Suprapubic skin (tissue), 4 donors: ENCODE data around the gene DRC1. TPM values are rescaled to one million over a fixed set of nuclear protein-coding genes. Genes with fewer than 3 reads are reported as not detected.

Experiments used
- DNase-seq, 2 donors: peaks; one replicate each; pipeline ENCODE4 v3.0.0-alpha.2; 2019; ENCODE audit warnings: low spot score in 2 of 2
- H3K27ac ChIP-seq: fragments of 200-600 bp; sonication (generic); one replicate; pipeline ENCODE4 v1.5.1; 2019
- H3K27me3 ChIP-seq: fragments of 200-600 bp; sonication (generic); one replicate; pipeline ENCODE4 v1.5.1; 2019
- H3K36me3 ChIP-seq: fragments of 200-600 bp; sonication (generic); one replicate; pipeline ENCODE4 v1.5.1; 2019
- H3K4me1 ChIP-seq: fragments of 200-600 bp; sonication (generic); one replicate; pipeline ENCODE4 v1.5.1; 2019
- H3K4me3 ChIP-seq: fragments of 200-600 bp; sonication (generic); one replicate; pipeline ENCODE4 v1.5.1; 2019; ENCODE audit warnings: mild to moderate bottlenecking
- H3K9me3 ChIP-seq: fragments of 200-600 bp; sonication (generic); one replicate; pipeline ENCODE4 v1.5.1; 2019
- CTCF ChIP-seq, 2 donors: fragments of 200-600 bp in 1 of 2; fragments of 450-650 bp in 1 of 2; sonication (generic) in 1 of 2; IDR thresholded peaks; one replicate each; pipeline ENCODE4 v1.5.1; 2016 to 2019; ENCODE audit warnings: antibody characterized with exemption in 2 of 2, mild to moderate bottlenecking in 1 of 2, moderate library complexity in 1 of 2
- EP300 ChIP-seq: sonication (generic); formaldehyde crosslinking; IDR thresholded peaks from one replicate; pipeline ENCODE4 v1.6.1; 2017; ENCODE audit warnings: antibody characterized with exemption
- POLR2A ChIP-seq, 2 donors: fragments of 450-650 bp; IDR thresholded peaks; one replicate each; pipeline ENCODE4 v1.6.1; 2017; ENCODE audit warnings: antibody characterized with exemption in 2 of 2, mild to moderate bottlenecking in 2 of 2, moderate library complexity in 2 of 2
- POLR2AphosphoS5 ChIP-seq, 3 donors: sonication (generic); formaldehyde crosslinking; IDR thresholded peaks; one replicate each; pipeline ENCODE4 v1.6.1; 2017; ENCODE audit warnings: antibody characterized with exemption in 3 of 3
- WGBS: methylation state at CpG from one replicate; pipeline ENCODE4 v1.1.5; 2018; 5-methylcytosine and 5-hydroxymethylcytosine counted together
- total RNA-seq, 4 donors: library from RNA; depleted of rRNA; stranded (reverse); fragments of >200 nt; gene quantifications; one replicate each; pipeline ENCODE4 v1.1.0, GENCODE V29; 2016

DRC1 gene
- total RNA-seq, 4 donors from 2014 or later: 0.26 TPM; not detected in 3

GRCh38 chr2:26423750-26424149 is 22.0 kb downstream of the DRC1 start:
- Histone ChIP-seq H3K27me3 (no peaks in the 10 kb centered on the region), H3K4me3 (no peak overlapping the region), H3K36me3 (no peaks in the 10 kb centered on the region), H3K27ac (no peak overlapping the region), H3K9me3 (no peaks in the 10 kb centered on the region), H3K4me1 (no peaks in the 10 kb centered on the region)
- 89% methylated on average over 9 of the region's 9 CpGs for WGBS
- TF ChIP-seq POLR2AphosphoS5 (IDR thresholded peaks at IDR 0.05) (no peak), POLR2A (IDR thresholded peaks at IDR 0.05) (no peak), EP300 (no peak), CTCF (IDR thresholded peaks at IDR 0.05) (no peak)
- DNase-seq: no peak

DNA sequence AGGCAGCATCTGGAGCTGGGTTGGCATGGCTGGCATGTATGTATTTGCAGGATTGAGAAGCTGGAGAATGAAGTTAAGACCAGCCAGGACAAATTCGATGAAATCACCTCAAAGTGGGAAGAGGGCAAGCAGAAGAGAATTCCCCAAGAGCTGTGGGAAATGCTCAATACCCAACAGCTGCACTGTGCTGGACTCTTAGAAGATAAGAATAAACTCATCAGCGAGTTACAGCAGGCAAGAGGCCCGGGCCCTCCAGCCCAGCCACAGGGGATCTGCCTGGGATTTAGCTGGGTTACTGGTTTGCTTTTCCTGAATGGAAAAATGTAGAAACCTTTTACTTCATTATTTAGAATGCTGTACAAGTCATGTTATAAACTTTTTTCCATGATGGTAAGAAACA is 22.5 kb downstream of the DRC1 start:
- Histone ChIP-seq H3K27me3 (no peaks in the 10 kb centered on the region), H3K9me3 (no peaks in the 10 kb centered on the region), H3K4me3 (no peak overlapping the region), H3K36me3 (no peaks in the 10 kb centered on the region), H3K4me1 (no peaks in the 10 kb centered on the region), H3K27ac (no peak overlapping the region)
- 59% methylated on average over 3 of the region's 3 CpGs for WGBS
- DNase-seq: no peak
- TF ChIP-seq CTCF (IDR thresholded peaks at IDR 0.05): no peak
- TF ChIP-seq EP300: no peak
- no peak for TF ChIP-seq POLR2A (IDR thresholded peaks at IDR 0.05)
- no peak for TF ChIP-seq POLR2AphosphoS5 (IDR thresholded peaks at IDR 0.05)

DNA sequence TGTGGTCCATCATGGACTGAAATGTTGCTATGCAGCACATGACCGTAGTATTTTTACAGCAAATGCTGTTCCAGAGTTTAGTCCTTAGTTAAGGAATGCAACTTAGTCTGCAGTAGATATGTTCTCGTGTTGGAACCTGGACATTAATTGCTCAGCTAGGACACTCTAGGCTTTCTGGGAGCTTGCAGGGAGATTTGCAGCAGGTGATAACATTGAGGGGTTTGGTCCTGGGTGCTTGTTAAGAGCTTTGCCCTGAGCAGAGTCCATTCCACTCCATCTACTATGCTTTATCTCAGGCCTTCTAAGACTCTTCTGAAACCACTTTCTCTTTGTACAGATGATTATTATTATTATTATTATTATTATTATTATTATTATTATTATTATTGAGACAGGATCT is 27.1 kb downstream of the DRC1 start:
- no peak for DNase-seq
- Histone ChIP-seq H3K9me3 (no peaks in the 10 kb centered on the region), H3K36me3 (no peaks in the 10 kb centered on the region), H3K4me3 (no peak overlapping the region), H3K27me3 (no peaks in the 10 kb centered on the region), H3K27ac (no peak overlapping the region), H3K4me1 (no peaks in the 10 kb centered on the region)
- no peak for TF ChIP-seq POLR2A (IDR thresholded peaks at IDR 0.05)
- TF ChIP-seq EP300: no peak
- no peak for TF ChIP-seq CTCF (IDR thresholded peaks at IDR 0.05)
- TF ChIP-seq POLR2AphosphoS5 (IDR thresholded peaks at IDR 0.05): no peak
- WGBS: 80% methylated on average over 2 of the region's 2 CpGs

DNA sequence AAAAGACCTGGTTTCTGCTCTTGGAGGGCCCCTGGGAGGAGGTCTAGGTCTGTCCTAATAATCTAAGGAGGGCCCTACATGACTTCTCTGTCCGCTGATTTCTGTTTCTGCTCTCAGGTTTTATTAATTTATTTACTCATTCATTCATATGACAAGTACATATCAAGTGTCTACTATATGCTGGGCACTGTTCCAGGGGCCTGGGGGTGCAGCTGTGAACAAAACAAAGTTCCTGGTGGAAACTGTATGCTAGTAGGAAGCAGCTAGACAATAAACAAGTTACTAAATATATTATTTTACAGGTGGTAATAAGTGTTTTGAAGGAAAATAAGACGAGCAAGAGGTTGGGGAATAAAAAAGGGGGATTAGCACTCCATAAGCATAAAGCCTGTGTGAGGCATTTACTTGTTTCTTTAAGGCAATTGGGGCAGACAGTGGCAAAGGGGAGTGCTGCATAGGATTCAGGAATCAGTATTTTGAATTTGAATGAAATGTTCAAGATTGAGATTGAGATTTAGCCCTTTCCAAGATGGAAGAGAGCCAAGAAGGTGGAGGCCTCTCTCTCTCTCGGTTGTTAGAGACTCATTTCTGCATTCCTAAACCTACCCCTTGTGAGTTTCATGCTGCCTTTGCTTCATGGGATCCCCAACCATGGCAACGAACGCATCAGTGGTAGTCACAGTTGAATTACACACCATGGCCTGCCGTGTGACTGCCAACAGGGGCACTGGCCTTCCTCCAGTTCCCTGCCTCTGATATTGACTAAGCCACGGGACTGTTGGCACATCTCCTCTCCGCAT is 28.3 kb downstream of the DRC1 start:
- no peak overlapping the region for H3K27ac ChIP-seq
- no peaks in the 10 kb centered on the region for H3K27me3 ChIP-seq
- 51% methylated on average over 8 of the region's 8 CpGs for WGBS
- H3K36me3 ChIP-seq: no peaks in the 10 kb centered on the region
- no peak overlapping the region for H3K4me3 ChIP-seq
- H3K4me1 ChIP-seq: no peaks in the 10 kb centered on the region
- DNase-seq: no peak
- H3K9me3 ChIP-seq: no peaks in the 10 kb centered on the region
- no peak for TF ChIP-seq POLR2AphosphoS5 (IDR thresholded peaks at IDR 0.05)

- H3K4me3 ChIP-seq: no peak overlapping the region
- DNase-seq: no peak
- H3K36me3 ChIP-seq: no peaks in the 10 kb centered on the region
- H3K27ac ChIP-seq: no peak overlapping the region
- H3K4me1 ChIP-seq: no peaks in the 10 kb centered on the region
- 82% methylated on average over 7 of the region's 7 CpGs for WGBS
- no peaks in the 10 kb centered on the region for H3K27me3 ChIP-seq
- TF ChIP-seq POLR2AphosphoS5 (IDR thresholded peaks at IDR 0.05) (no peak), CTCF (IDR thresholded peaks at IDR 0.05) (no peak), EP300 (no peak), POLR2A (IDR thresholded peaks at IDR 0.05) (no peak)
- H3K9me3 ChIP-seq: no peaks in the 10 kb centered on the region
These were observed 29.1 kb downstream of the DRC1 start for GRCh38 chr2:26430826-26431225.

GRCh38 chr2:26432363-26432762 is 30.6 kb downstream of the DRC1 start:
- no peak overlapping the region for H3K4me3 ChIP-seq
- no peaks in the 10 kb centered on the region for H3K36me3 ChIP-seq
- no peaks in the 10 kb centered on the region for H3K4me1 ChIP-seq
- H3K9me3 ChIP-seq: no peaks in the 10 kb centered on the region
- no peak for DNase-seq
- no peak for TF ChIP-seq EP300
- TF ChIP-seq CTCF (IDR thresholded peaks at IDR 0.05): no peak
- TF ChIP-seq POLR2A (IDR thresholded peaks at IDR 0.05): no peak
- no peak for TF ChIP-seq POLR2AphosphoS5 (IDR thresholded peaks at IDR 0.05)
- H3K27ac ChIP-seq: no peak overlapping the region
- H3K27me3 ChIP-seq: no peaks in the 10 kb centered on the region
